Measurements from ENCODE around the gene MAP1LC3A. TPM values are rescaled to one million over a fixed set of nuclear protein-coding genes. Genes with fewer than 3 reads are reported as not detected.

Gene MAP1LC3A
- 13.6 and 14.5 TPM in 2 replicates for total RNA-seq

GRCh38 chr20:34558320-34559218 is at the start of gene MAP1LC3A:
Gene MAP1LC3A, plus strand, starts transcription at chr20:34558718. Its CDS starts 151 bp downstream, at chr20:34558869.

GRCh38 chr20:34516247-34517113 is 42.0 kb upstream of the MAP1LC3A start, which contains the start of gene DYNLRB1:
Gene DYNLRB1, plus strand, starts transcription at chr20:34516422. Its CDS starts 37 bp downstream, at chr20:34516459.

Small RNA genes lying within 50 kb of the gene (small RNA-seq; reads per million reads assigned to genes)
- not detected for gene RF00019 (ENCODE audit: low replicate concordance)

Other genes starting within 250 kb of the MAP1LC3A start
- 87.5 and 93.4 TPM in 2 replicates for gene ITCH, start 195.4 kb upstream of the MAP1LC3A start, total RNA-seq
- gene DYNLRB1, start 42.3 kb upstream of the MAP1LC3A start, total RNA-seq: 89.3 and 90.8 TPM in 2 replicates
- 10.7 and 22.2 TPM in 2 replicates for gene PIGU, start 118.4 kb downstream of the MAP1LC3A start, total RNA-seq
- gene TP53INP2, start 145.6 kb downstream of the MAP1LC3A start, total RNA-seq: 4.3 and 7.9 TPM in 2 replicates